HG02884 (cell line): ENCODE measurements around the gene TMEM208.

Experiments used
- ATAC-seq: cut with Tn5 transposase; IDR thresholded peaks from one replicate; pipeline ENCODE4 v1.9.1; 2021; ENCODE audit warnings: mild to moderate bottlenecking, moderate library complexity; ENCODE audit not compliant: unreplicated experiment

Gene TMEM208

GRCh38 chr16:67271446-67271845, 44.5 kb downstream of the TMEM208 start:
- ATAC-seq: no peak

- ATAC-seq: no peak
These were observed 48.4 kb downstream of the TMEM208 start for GRCh38 chr16:67275321-67275720.

DNA sequence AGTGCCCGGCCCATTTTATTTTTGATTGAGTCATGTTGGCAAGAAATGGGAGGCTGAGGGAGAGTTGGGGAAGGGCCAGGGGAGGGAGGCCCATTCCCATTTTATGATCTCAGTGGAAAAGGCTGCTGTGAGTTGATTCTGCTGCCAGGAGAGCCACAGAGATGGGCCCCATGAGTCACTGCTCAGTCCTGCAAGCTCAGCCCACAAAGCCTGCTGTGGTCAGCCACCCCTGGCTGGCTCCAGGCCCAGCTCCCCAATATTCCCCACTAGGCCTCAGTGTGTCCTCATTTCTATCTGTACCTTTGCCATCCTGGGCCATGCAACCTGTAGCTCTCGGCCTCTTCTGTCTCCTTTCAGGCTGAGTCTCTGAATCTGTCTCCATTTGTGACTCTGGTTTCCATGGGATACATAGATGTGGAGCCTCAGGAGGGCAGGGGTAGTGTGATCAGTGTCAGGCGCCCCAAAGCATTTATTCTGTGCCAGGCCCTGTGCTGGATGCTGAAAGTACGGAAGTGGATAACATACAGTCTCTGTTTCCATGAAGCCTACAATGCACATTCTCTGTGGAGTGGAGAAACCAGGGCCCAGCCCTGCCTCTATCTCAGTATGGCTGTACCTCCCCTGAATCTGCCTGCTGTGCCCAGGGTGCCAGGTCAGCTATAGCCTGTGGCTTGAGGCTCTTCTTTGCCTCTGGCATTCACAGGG, 50.5 kb downstream of the TMEM208 start:
- no peak for ATAC-seq

DNA sequence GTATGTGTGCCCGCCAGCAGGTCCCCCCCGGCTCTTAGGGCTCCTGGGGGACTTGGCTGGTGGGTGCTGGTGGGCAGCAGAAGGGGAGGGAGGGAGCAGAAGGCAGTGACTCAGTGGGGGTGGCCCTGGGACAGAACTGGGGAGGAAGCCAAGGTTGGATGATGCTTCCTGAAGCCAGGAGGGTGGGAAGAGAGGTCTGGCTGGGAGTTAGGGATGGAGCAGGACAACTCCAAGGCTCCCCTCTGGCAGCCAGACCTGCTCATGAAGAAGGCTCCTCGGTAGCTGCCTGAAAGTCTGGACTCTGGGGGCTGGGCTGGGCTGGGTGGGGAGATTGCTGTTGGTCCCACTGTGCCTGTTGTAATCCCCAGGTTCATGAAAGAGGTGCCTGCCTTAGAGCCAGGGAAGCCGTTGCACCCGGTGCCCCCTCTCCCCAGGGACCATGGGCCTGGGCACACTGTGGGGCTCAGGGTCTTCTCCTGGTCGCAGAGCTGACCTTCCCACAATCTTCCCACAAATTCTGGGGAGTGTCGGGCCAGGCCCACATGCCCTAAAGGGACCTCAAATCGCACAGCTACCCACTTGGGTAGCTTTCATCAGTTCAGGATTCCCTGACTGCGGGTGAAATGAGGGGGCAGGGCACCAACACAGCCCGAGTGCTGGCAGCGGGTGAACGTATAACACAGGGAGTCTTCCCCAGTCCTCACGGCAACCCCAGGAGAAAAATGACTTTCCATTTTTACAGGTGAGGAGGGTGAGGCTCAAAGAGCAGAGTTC, 51.3 kb downstream of the TMEM208 start:
- no peak for ATAC-seq
